NCI-H1092 treated with DMSO at 0.1 percent for 48 hours (cell line): ENCODE results near the gene DYNC1I1.

ENCODE experiments used
- DNase-seq: peaks from one replicate; lab custom pipeline; 2025; lab: John Stamatoyannopoulos, UW

The DYNC1I1 gene

DNA sequence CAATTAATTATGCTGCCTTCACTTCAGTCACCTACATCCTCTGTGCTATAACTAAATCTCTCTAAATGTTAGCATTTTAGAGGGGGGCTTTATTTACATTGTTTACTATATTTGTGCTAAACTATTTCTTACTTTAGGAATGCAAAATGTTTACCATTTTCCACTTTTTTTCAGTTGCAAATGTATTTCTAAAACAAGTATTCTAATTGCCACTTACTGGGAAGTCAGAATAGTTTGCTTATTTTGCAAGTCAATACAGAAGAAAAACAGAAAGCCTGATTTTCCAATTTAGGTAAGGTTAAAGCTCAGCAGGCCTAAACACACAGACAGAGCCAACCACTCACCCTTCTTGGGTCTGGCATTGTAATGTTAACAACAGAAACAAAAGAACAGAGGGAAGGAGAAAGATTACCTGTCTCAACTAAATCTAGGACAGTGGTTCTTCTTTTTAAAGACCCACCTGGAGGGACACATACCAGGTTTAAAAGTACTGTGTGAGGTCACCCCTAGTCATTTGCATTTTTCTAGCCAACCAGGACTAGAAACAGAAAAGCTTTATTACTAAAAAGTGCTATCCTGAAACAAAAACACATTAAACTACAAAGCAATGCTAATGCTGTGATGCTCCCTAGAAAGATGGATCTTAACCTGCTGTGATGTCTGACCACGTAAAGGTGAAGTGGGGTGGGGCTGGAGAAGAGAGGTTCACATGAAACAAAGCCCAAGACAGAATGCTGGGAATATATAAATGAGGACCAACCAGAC lies 371.3 kb downstream of the DYNC1I1 start:
- no peak for DNase-seq

DNA sequence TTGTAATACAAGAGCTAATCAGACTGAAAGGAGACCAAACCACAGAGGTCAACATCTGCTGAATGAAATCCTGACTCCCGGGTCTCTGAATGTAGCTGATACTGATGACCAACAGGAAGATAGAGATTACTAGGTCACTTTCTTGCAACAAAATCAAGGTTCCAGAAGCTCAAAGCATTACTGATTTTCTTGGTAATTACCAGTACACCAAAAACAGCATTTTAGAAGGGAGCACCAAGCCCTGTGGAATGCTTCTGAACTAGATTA lies 371.8 kb downstream of the DYNC1I1 start:
- DNase-seq, result no peak
